ENCODE measurements around the gene SPANXN5.
"Not testable (repeated sequence)": the region's sequence is repeated elsewhere in the genome, so short reads cannot be mapped to it uniquely, and the experiment has no call there.

SPANXN5 gene

GRCh38 chrX:52797327-52797726 lies at the start of gene SPANXN5:
SPANXN5 (minus strand) TSS chrX:52797427; CDS start chrX:52797348, 79 bp downstream.
- not testable (repeated sequence) for DNase-seq (ENCODE audit: low read depth); H3K4me3 ChIP-seq (ENCODE audit: low read length)

GRCh38 chrX:52843619-52844018 lies 46.4 kb upstream of the SPANXN5 start:
- not testable (repeated sequence) for DNase-seq (ENCODE audit: low read depth); H3K4me3 ChIP-seq (ENCODE audit: low read length)

GRCh38 chrX:52839137-52839536 lies 41.9 kb upstream of the SPANXN5 start:
- no peak for DNase-seq (ENCODE audit: low read depth)

GRCh38 chrX:52830551-52830950 lies 33.3 kb upstream of the SPANXN5 start:
- DNase-seq (ENCODE audit: low read depth), result no peak
- no peak overlapping the region for H3K4me3 ChIP-seq (ENCODE audit: low read length)
- TF ChIP-seq CTCF (IDR thresholded peaks at IDR 0.05; ENCODE audit: insufficient read depth, low read depth, low read length, missing control alignments), result no peak

More at GRCh38 chrX:52839137-52839536, 41.9 kb upstream of the SPANXN5 start:
- no peak for TF ChIP-seq CTCF (IDR thresholded peaks at IDR 0.05; ENCODE audit: insufficient read depth, low read depth, low read length, missing control alignments)
- H3K4me3 ChIP-seq (ENCODE audit: low read length), result no peak overlapping the region

- no peak for DNase-seq (ENCODE audit: low read depth)
- TF ChIP-seq CTCF (IDR thresholded peaks at IDR 0.05; ENCODE audit: insufficient read depth, low read depth, low read length, missing control alignments), result no peak
- no peak overlapping the region for H3K4me3 ChIP-seq (ENCODE audit: low read length)
These were observed 27.4 kb upstream of the SPANXN5 start for GRCh38 chrX:52824608-52825007.

GRCh38 chrX:52821079-52821760 lies 24.0 kb upstream of the SPANXN5 start:
- H3K4me3 ChIP-seq (ENCODE audit: low read length), result no peak overlapping the region
- TF ChIP-seq CTCF (IDR thresholded peaks at IDR 0.05; ENCODE audit: insufficient read depth, low read depth, low read length, missing control alignments), result no peak
- no peak for DNase-seq (ENCODE audit: low read depth)

- no peak for DNase-seq (ENCODE audit: low read depth)
- H3K4me3 ChIP-seq (ENCODE audit: low read length), result no peak overlapping the region
- TF ChIP-seq CTCF (IDR thresholded peaks at IDR 0.05; ENCODE audit: insufficient read depth, low read depth, low read length, missing control alignments), result no peak
These were observed 22.6 kb upstream of the SPANXN5 start for GRCh38 chrX:52819788-52820187.

GRCh38 chrX:52811065-52811625 lies 13.9 kb upstream of the SPANXN5 start, which contains the start of gene XAGE5:
XAGE5 (plus strand) TSS chrX:52811287; CDS start chrX:52812567, 1,280 bp downstream.
- no peak for TF ChIP-seq CTCF (IDR thresholded peaks at IDR 0.05; ENCODE audit: insufficient read depth, low read depth, low read length, missing control alignments)
- no peak within 1 kb of the TSS for H3K4me3 ChIP-seq (ENCODE audit: low read length)
- DNase-seq (ENCODE audit: low read depth), result no peak

- H3K4me3 ChIP-seq (ENCODE audit: low read length), result not testable (repeated sequence)
- DNase-seq (ENCODE audit: low read depth), result peak; percentile 4
These were observed 7.6 kb upstream of the SPANXN5 start for GRCh38 chrX:52804876-52805275.

- not testable (repeated sequence) for DNase-seq (ENCODE audit: low read depth); H3K4me3 ChIP-seq (ENCODE audit: low read length)
These were observed 23.7 kb downstream of the SPANXN5 start for GRCh38 chrX:52773504-52773903.

GRCh38 chrX:52765983-52766382 lies 31.2 kb downstream of the SPANXN5 start:
- DNase-seq (ENCODE audit: low read depth); H3K4me3 ChIP-seq (ENCODE audit: low read length): not testable (repeated sequence)

- not testable (repeated sequence) for H3K4me3 ChIP-seq (ENCODE audit: low read length); DNase-seq (ENCODE audit: low read depth)
These were observed 46.3 kb downstream of the SPANXN5 start, which contains the start of gene SSX2B for GRCh38 chrX:52750952-52751351. SSX2B (plus strand) TSS chrX:52751252; CDS start chrX:52752681, 1,429 bp downstream.

Data from epithelial cell of esophagus (primary cell).